ENCODE results near the gene AKAP11. TPM values are rescaled to one million over a fixed set of nuclear protein-coding genes. Genes with fewer than 3 reads are reported as not detected.

The AKAP11 gene
- total and polyA plus RNA-seq, 2 of the 13 experiments (the other 11 are each of a cell fraction or from before 2014, with no cell fraction given), result 7.2 to 9.8 TPM

DNA sequence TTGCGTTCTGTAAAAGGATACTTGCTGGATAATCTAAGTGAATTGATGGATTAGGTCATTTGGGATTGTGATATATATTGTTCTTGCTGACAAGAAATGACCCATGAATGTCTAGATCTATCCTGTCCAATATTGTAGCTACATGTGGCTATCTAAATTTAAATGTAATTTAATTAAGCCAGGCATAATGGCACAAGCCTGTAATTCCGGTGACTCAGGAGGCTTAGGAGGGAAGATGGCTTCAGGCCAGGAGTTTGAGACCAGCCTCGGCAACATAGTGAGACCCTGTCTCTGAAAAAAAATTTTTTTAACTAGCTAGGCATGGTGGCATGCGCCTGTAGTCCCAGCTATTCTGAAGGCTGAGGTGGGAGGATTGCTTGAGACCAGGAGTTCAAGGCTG, 39.3 kb upstream of the AKAP11 start:
- Histone ChIP-seq H3K4me3 (replicated peaks in 1 of 3; ENCODE audit: insufficient read depth in 1 of 3, low read depth in 2 of 3, low read length in 3 of 3) (no peak overlapping the region), H3K36me3 (replicated peaks in 1 of 2; ENCODE audit: control insufficient read depth in 1 of 2, insufficient read depth in 2 of 2, low read length in 2 of 2) (no peaks in the 10 kb centered on the region), H2AFZ (ENCODE audit: low read length) (no peak overlapping the region), H3K4me2 (ENCODE audit: low read depth, low read length) (no peak overlapping the region), H3K27me3 (ENCODE audit: control insufficient read depth in 1 of 2, insufficient read depth in 2 of 2, low read length in 2 of 2) (no peaks in the 10 kb centered on the region; a peak in 1 of 5 replicates), H4K20me1 (ENCODE audit: insufficient read depth, low read length) (no peaks in the 10 kb centered on the region), H3K27ac (ENCODE audit: extremely low read length, insufficient read depth, low read length) (no peak overlapping the region), H3K4me1 (ENCODE audit: insufficient read depth, low read length) (0 out of 2 replicates have a peak, but pooled peaks cover 8% of the 10 kb centered on the region), H3K79me2 (ENCODE audit: insufficient read depth, low read length) (no peaks in the 10 kb centered on the region), H3K9ac (ENCODE audit: insufficient read depth, low read depth, low read length) (no peak overlapping the region), H3K9me3 (ENCODE audit: low read length) (no peaks in the 10 kb centered on the region)
- CTCF ChIA-PET (ENCODE audit: low intra/inter-chr PET ratio, low total read pairs), result no interaction called here
- no peak for FAIRE-seq
- intact Hi-C loops (cut with micrococcal nuclease; ENCODE audit: unreplicated experiment), result no loop called here
- no TSS peak for BruUV-seq (replicated peaks)
- WGBS (ENCODE audit: low lambda C conversion rate), result 81% methylated on average over 4 of the region's 4 CpGs
- no peak for DNase-seq (ENCODE audit: low spot score)
- POLR2A ChIA-PET, result no interaction called here
- ATAC-seq, result no peak
- in situ Hi-C loops (cut with HindIII; ENCODE audit: extremely low pct_ligation_motif_present, low pct_unique_long_range_greater_than_20kb), result no loop called here
- no peak for TF ChIP-seq TBX3 (IDR thresholded peaks at IDR 0.05; ENCODE audit: borderline replicate concordance)
- no peak for TF ChIP-seq ZBTB43 (CRISPR knock-in tag; conservative IDR thresholded peaks at IDR 0.05)
- no peak for TF ChIP-seq KLF11 (CRISPR knock-in tag; IDR thresholded peaks at IDR 0.05)
- TF ChIP-seq FIP1L1 (IDR thresholded peaks at IDR 0.05; ENCODE audit: borderline replicate concordance, insufficient read depth, low read depth, low read length), result no peak
- TF ChIP-seq GABPB1 (CRISPR knock-in tag; IDR thresholded peaks at IDR 0.05), result no peak
- no peak for TF ChIP-seq ZNF24 (IDR thresholded peaks at IDR 0.05)
- TF ChIP-seq IKZF5 (CRISPR knock-in tag; IDR thresholded peaks at IDR 0.05), result no peak
- no peak for TF ChIP-seq HNRNPL (IDR thresholded peaks at IDR 0.05; ENCODE audit: low read depth, low read length)
- TF ChIP-seq HNRNPH1 (optimal IDR thresholded peaks at IDR 0.05; ENCODE audit: low read depth, low read length), result no peak
- TF ChIP-seq, protein P1, sequence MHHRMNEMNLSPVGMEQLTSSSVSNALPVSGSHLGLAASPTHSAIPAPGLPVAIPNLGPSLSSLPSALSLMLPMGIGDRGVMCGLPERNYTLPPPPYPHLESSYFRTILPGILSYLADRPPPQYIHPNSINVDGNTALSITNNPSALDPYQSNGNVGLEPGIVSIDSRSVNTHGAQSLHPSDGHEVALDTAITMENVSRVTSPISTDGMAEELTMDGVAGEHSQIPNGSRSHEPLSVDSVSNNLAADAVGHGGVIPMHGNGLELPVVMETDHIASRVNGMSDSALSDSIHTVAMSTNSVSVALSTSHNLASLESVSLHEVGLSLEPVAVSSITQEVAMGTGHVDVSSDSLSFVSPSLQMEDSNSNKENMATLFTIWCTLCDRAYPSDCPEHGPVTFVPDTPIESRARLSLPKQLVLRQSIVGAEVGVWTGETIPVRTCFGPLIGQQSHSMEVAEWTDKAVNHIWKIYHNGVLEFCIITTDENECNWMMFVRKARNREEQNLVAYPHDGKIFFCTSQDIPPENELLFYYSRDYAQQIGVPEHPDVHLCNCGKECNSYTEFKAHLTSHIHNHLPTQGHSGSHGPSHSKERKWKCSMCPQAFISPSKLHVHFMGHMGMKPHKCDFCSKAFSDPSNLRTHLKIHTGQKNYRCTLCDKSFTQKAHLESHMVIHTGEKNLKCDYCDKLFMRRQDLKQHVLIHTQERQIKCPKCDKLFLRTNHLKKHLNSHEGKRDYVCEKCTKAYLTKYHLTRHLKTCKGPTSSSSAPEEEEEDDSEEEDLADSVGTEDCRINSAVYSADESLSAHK (CRISPR knock-in tag; IDR thresholded peaks at IDR 0.05; ENCODE audit: borderline replicate concordance), result no peak
- no peak for TF ChIP-seq ZNF777 (CRISPR knock-in tag; IDR thresholded peaks at IDR 0.05)
- TF ChIP-seq PHB2 (IDR thresholded peaks at IDR 0.05; ENCODE audit: partially characterized antibody), result no peak
- no peak for TF ChIP-seq HMGA1 (CRISPR knock-in tag; conservative IDR thresholded peaks at IDR 0.05)
- TF ChIP-seq, protein P2, sequence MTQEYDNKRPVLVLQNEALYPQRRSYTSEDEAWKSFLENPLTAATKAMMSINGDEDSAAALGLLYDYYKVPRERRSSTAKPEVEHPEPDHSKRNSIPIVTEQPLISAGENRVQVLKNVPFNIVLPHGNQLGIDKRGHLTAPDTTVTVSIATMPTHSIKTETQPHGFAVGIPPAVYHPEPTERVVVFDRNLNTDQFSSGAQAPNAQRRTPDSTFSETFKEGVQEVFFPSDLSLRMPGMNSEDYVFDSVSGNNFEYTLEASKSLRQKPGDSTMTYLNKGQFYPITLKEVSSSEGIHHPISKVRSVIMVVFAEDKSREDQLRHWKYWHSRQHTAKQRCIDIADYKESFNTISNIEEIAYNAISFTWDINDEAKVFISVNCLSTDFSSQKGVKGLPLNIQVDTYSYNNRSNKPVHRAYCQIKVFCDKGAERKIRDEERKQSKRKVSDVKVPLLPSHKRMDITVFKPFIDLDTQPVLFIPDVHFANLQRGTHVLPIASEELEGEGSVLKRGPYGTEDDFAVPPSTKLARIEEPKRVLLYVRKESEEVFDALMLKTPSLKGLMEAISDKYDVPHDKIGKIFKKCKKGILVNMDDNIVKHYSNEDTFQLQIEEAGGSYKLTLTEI (CRISPR knock-in tag; conservative IDR thresholded peaks at IDR 0.05), result no peak
- no peak for TF ChIP-seq TCF12 (IDR thresholded peaks at IDR 0.05)
- no peak for TF ChIP-seq TCF12 (CRISPR knock-in tag; IDR thresholded peaks at IDR 0.05)
- TF ChIP-seq HMGXB4 (CRISPR knock-in tag; IDR thresholded peaks at IDR 0.05; ENCODE audit: borderline replicate concordance in 1 of 2, low read depth in 1 of 2), result no peak
- no peak for TF ChIP-seq ZNF121 (CRISPR knock-in tag; IDR thresholded peaks at IDR 0.05)
